Measurements from ENCODE around the gene ACRV1.

The ACRV1 gene

DNA sequence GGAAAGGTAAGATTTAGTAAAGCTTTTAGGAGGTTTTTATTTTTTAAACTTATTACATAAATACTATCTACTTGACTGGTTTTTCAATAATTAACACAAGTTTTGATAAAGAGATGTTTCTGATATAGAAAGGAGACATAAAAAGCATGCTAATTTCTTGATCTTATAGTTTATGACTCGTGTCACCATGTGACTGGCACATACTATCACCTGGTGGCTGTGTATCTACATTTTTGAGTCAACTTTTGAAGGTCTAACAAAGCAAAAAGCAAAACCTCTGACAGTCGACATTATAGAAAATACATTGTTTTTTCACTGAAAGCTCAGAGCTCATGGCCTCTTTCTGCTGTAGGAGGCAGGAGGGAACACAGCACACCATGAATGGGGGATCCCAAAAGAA is 810 bp downstream of the ACRV1 start:
- no peak overlapping the region for H3K4me3 ChIP-seq (ENCODE audit: low read depth, low read length)
- TF ChIP-seq, protein P1, sequence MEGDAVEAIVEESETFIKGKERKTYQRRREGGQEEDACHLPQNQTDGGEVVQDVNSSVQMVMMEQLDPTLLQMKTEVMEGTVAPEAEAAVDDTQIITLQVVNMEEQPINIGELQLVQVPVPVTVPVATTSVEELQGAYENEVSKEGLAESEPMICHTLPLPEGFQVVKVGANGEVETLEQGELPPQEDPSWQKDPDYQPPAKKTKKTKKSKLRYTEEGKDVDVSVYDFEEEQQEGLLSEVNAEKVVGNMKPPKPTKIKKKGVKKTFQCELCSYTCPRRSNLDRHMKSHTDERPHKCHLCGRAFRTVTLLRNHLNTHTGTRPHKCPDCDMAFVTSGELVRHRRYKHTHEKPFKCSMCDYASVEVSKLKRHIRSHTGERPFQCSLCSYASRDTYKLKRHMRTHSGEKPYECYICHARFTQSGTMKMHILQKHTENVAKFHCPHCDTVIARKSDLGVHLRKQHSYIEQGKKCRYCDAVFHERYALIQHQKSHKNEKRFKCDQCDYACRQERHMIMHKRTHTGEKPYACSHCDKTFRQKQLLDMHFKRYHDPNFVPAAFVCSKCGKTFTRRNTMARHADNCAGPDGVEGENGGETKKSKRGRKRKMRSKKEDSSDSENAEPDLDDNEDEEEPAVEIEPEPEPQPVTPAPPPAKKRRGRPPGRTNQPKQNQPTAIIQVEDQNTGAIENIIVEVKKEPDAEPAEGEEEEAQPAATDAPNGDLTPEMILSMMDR (IDR thresholded peaks at IDR 0.05; ENCODE audit: low read depth, low read length) = no peak

DNA sequence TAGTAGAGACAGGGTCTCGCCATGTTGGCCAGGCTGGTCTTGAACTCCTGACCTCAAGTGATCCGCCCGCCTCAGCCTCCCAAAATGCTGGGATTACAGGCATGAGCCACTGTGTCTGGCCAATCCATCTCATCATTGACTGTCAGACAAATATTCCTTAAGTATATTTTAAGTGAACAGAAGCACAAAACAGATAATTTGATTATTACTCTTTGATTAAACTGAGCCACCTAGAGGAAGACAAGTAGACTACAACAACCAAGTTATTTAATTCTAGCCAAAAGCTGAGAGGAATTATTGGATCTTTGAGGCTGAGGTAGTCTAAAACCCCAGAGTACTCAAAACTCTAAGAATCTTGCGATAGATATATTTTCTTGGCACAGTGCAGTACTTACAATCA is 1.2 kb downstream of the ACRV1 start:
- no peak overlapping the region for H3K4me3 ChIP-seq (ENCODE audit: low read depth, low read length)
- TF ChIP-seq, protein P1 (IDR thresholded peaks at IDR 0.05; ENCODE audit: low read depth, low read length) = no peak; the same call in 1 of the 2 replicates

DNA sequence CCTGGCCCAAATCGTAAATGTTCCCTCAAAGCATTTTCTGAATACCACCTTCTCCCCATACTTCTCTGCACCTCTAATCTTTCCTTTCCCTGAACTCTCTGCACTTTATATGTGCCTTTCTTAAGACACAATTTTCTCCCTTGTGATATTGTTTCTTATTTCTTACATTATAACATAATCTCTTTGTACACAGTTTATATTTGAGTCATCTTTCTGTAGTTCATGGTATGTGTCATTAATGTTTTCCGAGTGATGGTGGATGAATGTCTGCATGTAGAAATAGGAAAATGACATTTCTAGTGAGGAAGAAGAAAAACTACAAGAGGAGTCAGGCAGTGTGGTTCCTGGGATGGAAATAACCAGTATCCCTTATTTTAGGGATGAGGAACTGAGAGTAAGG is 5.5 kb downstream of the ACRV1 start:
- H3K4me3 ChIP-seq (ENCODE audit: low read depth, low read length) = no peak overlapping the region
- TF ChIP-seq, protein P1 (IDR thresholded peaks at IDR 0.05; ENCODE audit: low read depth, low read length) = no peak

DNA sequence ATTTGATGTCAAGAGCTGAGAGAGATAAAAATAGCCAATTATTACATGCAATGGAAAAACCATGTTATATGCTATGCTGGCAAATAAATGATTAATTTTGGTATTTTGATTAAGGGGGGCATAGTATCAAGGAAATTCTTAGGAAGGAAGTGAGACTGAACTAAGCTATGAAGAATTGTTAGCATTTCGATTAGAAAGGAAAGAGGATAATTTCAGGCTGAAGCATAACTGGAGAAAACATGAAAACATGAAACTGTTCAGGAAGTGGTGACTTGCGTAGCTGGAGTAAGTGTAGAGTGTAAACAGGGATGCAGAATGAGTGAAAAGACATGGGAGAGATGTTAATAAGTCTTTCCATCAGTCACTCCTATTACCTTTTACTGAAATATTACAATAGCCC is 6.4 kb downstream of the ACRV1 start:
- no peak overlapping the region for H3K4me3 ChIP-seq (ENCODE audit: low read depth, low read length)
- TF ChIP-seq, protein P1 (IDR thresholded peaks at IDR 0.05; ENCODE audit: low read depth, low read length) = no peak

DNA sequence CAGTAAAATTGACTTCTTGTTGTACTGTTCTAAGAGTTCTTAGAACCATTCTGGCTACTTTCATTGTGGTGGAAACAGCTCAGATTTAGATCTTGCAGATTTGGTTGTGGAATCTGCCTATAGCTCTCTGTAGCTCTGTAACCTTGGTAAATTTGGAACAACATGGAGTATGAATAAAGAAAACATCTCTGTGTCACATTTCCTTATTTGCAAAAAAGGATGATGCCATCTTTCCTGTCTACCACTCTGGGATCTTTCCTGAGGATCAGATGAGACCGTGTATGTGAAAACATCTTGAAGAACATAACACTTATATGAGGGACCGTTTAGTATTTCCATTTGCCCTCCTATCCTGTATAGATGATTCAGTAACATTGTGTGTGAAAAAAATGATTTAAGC is 9.1 kb downstream of the ACRV1 start:
- no peak overlapping the region for H3K4me3 ChIP-seq (ENCODE audit: low read depth, low read length)
- TF ChIP-seq, protein P1 (IDR thresholded peaks at IDR 0.05; ENCODE audit: low read depth, low read length) = no peak

DNA sequence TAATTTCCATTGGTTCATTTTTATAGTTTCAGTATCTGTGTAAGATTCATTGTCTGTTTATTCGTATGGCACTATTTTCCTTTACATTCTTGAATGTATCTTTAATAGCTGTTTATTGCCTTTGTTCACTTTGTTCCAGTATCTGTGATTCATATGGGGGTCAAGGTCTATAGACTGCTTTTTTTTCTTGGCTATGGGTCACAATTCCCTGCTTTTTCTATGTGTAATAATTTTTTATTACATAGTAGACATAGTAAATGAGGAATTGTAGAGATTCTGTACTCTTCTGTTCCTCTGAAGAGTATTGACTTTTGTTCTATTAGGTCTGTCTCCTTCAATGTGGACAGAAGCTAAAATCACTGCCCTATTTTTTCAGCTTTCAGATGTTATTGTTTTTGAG is 10.5 kb downstream of the ACRV1 start:
- no peak overlapping the region for H3K4me3 ChIP-seq (ENCODE audit: low read depth, low read length)
- TF ChIP-seq, protein P1 (IDR thresholded peaks at IDR 0.05; ENCODE audit: low read depth, low read length) = no peak

DNA sequence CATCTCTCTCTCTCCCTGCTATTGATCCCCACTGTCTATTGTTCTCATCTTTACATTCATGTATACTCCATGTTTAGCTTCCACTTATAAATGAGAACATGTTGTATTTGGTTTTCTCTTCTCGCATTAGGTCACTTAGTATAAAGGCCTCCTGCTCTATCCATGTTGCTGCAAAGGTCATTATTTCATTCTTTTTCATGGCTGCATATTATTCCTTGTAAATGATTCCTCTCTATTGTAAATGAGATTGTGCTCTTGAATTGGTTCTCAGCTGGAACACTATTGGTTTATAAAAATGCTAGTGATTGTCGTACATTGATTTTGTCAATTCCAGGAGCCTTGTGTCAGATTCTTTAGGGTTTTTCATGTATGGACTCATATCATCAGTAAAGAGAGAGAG is 13.5 kb downstream of the ACRV1 start:
- TF ChIP-seq, protein P1 (IDR thresholded peaks at IDR 0.05; ENCODE audit: low read depth, low read length) = no peak

More for the DNA sequence above, 13.5 kb downstream of the ACRV1 start:
- H3K4me3 ChIP-seq (ENCODE audit: low read depth, low read length) = no peak overlapping the region

All from WI38 (cell line).